ENCODE data around the gene DNAJC24. TPM values are rescaled to one million over a fixed set of nuclear protein-coding genes. Genes with fewer than 3 reads are reported as not detected.

Gene DNAJC24
- polyA plus RNA-seq, 1 experiment, result 17.0 TPM

Other genes with a start within 250 kb of the DNAJC24 start
- gene DCDC1, start 121 bp upstream of the DNAJC24 start, polyA plus RNA-seq (2011; rRNA removed), result 0.02 TPM in 1 of 2 replicates, not detected in the other
- 17.7 and 23.9 TPM in 2 replicates for gene IMMP1L, start 139.8 kb downstream of the DNAJC24 start, polyA plus RNA-seq (2011; rRNA removed)
- gene ELP4, start 139.9 kb downstream of the DNAJC24 start, polyA plus RNA-seq (2011; rRNA removed), result 13.6 and 15.5 TPM in 2 replicates

All from AG04450 (cell line).